Renal cortex interstitium (tissue), 11 donors: ENCODE results near the gene HIVEP1. TPM values are rescaled to one million over a fixed set of nuclear protein-coding genes. Genes with fewer than 3 reads are reported as not detected.
A peak's percentile ranks its signal among the peaks of the same experiment; 100 is the strongest.

Experiments
- DNase-seq, 11 donors: peaks; one replicate each; pipeline ENCODE4 v3.0.0-alpha.2; 2013; ENCODE audit warnings: low read depth in 9 of 11, low spot score in 4 of 11; ENCODE audit errors: extremely low read depth in 1 of 11
- polyA plus RNA-seq, 3 donors: library from polyadenylated mRNA; unstranded; fragments of 120-200 nt; gene quantifications; one replicate each; pipeline ENCODE4 v1.2.1, GENCODE V29; 2013; ENCODE audit not compliant: insufficient read length in 3 of 3

HIVEP1 gene
- polyA plus RNA-seq, 3 donors = 22.4 to 24.7 (median 23.2) TPM

DNA sequence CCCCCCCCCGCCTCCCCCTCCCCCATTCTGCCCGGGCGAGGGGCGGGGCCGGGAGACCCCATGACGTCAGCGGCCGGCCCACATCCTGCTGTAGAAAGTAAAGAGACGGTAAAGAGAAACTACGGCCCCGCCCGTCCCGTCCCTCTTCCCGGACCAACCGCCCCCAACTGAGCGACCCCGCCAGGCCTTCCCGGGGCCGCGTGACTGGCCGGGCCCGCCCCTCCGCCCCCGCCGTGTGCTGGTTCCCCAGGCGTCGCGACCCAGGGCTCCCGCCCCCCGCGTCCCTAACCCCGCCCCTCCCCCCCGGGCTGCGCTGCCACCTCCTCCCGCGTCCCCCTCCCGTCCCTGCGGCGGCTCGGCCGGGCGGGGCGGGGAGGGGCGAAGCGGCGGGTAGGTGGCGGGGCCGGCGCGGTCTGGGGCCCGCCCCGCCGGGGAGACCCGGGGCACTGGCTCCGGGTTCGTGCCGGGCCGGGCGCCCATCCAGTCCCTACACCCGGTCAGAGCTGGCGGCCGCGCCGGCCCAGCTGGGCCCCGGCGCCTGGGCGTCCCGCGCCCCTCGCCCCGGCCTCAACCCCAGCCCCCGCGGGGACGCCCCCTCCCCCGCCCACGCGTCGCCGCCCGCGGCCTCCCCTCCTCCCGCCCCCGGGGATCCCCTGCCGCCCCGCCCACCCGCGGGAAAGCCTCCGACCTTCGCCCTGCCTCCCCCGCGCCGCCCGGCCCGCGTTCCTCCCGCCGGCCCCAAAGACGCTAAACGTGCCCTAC, 655 bp upstream of the HIVEP1 start:
- DNase-seq = peak in 10 of 11 donors; percentile 73 to 94 (median 91)

DNA sequence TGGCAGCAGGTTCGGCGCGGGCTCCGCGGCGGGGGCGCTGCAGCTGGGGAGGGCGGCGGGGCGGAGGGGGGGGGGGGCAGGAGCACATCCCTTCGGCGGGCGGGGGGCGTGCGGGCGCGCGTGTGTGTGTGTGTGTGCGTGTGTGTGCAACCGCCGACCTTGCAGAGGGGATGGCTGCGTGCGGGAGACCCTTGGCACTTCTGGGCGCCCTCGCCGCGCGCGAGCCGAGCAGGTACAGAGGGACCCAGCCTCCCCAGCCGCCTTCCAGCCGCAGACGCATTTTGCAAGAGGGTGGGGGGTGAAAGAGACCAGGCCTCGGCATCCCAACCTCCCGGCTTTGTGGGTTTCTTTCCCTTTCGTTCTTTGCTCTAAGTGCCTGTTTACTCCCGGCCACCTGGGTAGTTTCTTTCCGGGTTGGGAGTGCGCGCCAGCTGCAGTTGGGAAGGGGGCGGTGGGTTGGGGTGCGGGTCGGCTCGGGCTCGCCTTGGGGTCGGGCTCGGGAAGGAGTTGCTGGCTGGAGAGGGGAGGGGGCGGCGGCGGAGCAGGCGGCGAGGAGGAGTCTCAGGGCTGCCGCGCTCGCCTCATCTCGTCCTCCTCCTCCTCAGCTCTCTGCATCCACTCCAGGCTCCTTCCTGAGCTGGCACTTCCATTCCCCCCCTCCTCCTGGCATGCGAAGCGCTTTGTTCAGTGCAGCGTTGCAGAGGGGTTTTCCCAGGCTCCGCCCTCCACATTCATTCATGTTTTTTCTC, 620 bp downstream of the HIVEP1 start:
- DNase-seq = peak in 8 of 11 donors; percentile 60 to 84 (median 77)

DNA sequence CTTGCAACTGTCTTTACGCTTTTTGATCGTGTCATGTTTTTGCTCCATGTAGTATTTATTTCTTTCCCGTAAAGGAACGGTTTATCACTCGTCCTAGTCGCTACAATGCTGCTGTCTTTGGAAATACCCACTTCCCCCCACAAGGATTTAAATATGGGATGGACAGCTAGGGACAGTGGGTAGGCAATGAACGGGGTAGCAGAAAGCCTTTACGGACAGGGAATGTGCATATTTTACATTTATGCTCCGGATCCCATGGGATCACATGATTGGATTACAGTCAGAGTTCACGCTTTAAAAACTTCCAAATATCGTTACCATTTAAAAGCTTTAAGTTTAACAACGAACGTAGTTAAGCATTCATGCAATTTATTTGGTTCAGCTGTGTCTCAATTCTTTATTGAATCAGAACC, 1.2 kb downstream of the HIVEP1 start:
- peak in 1 of 11 donors; percentile 29 for DNase-seq

DNA sequence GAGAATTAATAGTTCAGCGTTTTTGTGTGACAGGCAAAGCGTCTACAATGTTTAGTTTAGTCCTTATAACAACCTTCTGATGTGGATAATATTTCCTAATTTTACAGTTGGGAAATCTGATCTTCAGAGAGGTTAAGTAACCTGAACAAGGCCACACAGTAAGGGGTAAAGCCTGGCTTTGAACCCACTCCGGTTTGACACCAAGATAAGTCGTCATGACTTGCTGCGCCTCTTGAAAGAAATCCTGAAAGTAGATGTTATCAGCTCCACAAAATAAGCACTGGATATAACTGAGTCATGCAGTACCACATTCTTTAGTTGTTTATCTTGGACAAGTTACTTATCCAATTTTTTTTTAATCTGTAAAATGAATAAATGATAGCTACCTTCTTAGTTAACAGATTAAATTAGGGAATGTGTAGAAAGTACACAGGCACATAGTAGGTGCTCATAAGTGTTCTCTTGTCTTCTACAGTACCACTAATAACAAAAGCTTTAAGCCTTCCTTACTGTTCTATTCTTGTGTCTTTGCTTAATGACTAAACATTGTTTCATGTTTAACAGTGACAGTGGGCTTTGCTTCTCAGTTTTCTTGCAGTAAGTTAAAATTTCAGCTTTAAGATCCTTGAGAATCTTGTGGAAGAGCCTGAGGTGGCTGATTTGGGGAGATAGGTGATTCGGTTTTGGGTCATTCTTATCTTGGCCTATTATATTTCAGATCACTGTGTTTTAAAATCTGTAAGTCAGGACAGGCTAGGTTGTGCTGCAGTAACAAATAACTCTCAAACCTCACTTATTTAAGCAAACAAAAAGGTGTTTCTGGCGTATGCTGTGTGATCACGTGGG, 2.1 kb downstream of the HIVEP1 start:
- no peak for DNase-seq

DNA sequence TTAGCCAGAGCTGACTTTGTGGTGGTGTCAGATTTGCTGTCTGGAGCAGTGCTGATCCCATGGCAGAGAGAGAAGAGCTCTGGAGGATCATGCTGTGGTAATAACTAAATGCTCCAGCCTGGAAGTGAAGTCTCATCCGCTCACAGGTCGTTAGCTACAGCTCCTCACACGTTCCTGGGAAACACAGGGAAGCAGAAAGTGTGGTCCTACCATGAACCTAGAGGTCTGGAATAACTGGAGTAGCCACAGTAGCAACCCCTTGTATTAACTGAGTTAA, 2.7 kb downstream of the HIVEP1 start:
- DNase-seq = no peak

DNA sequence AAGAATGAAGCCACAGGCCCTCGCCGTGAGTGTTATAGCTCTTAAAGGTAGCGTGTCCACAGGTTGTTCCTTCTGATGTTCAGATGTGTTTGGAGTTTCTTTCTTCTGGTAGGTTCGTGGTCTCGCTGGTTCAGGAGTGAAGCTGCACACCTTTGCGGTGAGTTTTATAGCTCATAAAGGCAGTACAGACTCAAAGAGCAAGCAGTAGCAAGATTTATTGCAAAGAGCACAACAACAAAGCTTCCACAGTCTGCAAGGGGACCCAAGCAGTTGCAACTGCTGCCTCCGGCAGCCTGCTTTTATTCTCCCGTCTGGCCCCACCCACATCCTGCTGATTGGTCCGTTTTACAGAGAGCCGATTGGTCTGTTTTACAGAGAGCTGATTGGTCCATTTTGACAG, 5.2 kb downstream of the HIVEP1 start:
- DNase-seq = no peak

DNA sequence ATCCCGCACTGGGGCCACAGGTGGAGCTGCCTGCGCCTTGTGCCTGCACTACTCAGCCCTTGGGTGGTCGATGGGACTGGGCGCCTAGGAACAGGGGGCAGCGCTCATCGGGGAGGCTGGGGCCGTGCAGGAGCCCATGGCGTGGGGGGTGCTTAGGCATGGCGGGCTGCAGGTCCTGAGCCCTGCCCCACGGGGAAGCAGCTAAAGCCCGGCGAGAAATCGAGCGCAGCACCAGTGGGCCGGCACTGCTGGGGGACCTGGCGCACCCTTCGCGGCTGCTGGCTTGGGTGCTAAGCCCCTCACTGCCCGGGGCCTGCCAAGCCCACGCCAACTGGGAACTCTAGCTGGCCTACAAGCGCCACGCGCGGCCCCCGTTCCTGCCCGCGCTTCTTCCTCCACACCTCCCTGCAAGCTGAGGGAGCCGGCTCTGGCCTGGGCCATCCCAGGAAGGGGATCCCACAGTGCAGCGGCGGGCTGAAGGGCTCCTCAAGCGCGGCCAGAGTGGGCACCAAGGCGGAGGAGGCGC, 5.8 kb downstream of the HIVEP1 start:
- DNase-seq = no peak

DNA sequence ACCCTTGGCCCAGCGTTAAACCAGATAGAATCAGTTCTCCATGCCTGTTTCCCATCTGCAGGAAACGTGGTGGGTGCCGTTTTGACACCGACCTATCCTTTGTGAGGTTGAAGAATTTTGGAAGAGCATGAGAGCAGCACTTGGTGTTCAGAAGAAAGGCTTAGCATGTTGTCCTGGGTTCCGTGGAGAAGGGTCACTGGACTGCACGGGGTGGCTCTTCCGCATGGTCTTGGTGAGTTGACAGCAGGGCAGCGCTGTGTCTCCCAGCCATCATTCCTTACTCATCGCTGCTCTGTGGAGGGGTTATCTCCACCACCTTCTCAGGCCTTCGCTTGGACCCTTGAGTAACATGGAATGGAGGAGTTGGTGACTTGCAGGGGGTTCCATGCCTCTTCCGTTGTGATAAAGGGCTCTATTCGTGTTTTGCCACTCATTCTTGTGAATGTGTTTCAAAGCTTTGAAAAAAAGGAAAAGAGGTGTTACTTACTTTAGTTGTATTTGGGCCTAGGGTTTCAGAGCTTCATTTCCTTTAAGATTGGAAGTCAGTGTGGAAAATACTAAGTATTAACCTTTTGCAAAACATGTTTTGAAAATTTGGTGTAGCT, 8.2 kb downstream of the HIVEP1 start:
- DNase-seq = no peak

DNA sequence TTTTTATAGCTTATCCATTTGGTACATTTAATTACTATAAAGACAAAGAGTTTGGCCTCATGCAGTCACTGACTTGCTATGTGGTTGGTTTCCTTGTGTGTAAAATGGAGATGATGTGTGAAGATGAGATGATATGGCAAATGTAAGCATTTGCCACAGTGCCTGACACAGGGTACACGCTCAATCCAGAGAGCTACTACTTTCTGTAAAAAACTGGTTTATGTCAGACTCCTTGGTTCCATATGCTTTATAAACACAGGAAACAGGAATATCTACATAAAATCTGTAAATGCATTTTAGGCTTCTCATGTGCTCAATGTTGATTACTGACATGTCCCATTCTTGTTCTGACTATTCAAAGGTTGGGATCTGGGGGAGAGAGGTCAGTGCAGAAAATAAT, 10.4 kb downstream of the HIVEP1 start:
- DNase-seq = no peak

DNA sequence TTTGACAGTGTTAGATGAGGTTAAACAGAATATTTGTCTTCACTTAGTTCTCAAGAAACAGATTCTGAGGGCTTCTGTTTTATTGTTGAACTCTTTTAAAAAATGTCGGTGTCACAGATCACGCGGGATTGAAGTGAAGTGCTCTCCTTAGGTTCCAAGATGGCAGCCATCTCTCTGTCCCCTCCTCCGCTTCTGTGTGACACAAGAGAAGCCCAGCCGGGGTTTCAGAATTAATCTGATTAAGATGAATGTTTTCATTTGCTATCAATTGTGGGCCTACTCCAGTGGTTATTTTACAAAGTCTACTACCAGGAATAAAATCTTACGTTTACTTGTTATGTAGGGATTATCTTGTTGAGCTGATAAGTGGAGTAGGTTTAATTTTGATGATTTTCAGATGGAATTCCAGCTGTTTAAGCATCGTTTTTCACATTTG, 10.9 kb downstream of the HIVEP1 start:
- DNase-seq = no peak

DNA sequence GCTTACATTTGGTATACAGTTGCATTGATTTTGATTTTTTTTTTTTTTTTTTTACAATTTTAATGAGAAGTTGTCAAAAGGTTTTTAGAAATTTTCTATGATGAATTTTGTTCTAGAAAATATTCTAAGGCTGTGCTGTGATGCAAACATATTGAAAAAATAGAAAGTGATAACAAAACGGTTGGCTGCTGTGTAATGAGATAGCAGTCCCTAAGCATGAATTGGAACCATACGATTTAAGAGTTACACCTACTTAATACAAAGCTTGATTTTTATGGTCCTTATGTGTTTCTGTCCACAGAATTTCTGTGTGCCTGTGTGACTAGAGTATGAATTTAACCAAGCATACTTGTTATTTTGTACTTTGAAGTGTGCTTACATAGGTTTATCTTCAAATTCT, 12.1 kb downstream of the HIVEP1 start:
- DNase-seq = no peak

DNA sequence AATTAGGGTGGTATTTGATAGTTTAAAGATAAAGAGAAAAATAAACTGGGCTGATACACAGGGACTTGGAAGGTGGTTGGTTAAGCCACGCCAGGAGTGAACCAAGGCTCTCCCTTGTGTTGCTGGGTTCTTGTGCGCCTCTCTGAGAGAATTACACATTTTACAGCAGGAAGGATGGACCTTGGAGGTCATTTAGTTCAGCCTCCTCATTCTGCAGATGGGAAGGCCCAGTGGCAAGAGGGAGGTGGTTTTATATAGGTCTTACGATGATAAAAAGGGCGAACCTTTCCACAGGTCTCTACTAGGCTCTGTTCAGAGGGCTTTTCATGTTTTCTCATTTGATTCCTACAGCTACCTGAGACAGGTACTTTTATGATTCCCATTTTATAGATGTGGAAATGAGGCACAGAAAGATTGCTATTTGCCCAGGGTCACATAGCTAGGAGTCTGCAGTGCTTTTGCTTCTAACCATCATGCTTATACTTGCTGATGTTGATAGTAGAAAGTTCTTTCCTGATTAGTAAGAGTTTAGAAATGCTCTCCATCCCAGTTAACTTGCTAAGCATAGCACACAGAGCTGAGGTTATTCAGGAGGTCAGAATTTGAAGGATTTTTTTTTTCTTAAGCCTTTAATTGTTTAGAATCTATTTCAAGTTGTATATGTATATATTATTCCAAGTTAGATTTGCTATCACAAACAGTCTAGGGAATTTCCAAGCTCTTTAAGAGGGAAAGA, 12.8 kb downstream of the HIVEP1 start:
- DNase-seq = no peak

DNA sequence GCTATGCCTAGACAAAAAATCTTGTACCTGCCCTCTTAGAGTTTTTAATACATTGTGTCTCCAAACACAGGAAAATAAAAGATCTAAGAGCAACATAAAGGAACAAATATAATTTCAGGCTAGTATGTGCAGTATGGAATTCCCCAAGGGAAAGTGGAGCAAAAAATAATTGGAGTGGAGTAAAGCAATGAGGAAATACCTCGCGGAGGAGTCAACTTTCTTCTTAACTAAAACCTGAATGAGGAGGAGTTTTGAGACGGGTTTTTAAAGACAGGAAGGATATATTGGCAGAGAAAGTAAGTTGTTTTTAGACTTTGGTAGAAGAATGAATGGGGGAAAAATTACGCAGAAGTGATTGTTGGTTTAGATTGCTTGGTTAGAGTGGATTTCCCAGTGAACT, 14.0 kb downstream of the HIVEP1 start:
- DNase-seq = no peak

DNA sequence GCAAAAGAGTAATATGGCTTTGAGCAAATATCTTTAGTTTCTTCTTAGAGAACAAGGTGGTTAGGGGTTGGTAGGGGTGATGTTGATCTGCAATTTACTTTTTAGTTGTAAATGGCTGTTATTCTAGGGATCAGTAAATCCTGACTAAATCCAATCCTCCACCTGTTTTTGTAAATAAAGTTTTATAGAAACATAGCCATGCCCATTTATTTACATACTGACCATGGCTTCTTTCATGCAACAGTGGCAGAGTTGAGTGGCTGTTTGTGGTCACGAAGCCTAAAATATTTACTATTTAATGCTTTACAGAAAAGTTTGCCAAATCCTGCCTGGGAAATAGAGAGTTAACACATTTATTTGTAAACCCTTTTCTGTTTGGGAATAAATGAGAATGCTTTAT, 14.7 kb downstream of the HIVEP1 start:
- DNase-seq = no peak

DNA sequence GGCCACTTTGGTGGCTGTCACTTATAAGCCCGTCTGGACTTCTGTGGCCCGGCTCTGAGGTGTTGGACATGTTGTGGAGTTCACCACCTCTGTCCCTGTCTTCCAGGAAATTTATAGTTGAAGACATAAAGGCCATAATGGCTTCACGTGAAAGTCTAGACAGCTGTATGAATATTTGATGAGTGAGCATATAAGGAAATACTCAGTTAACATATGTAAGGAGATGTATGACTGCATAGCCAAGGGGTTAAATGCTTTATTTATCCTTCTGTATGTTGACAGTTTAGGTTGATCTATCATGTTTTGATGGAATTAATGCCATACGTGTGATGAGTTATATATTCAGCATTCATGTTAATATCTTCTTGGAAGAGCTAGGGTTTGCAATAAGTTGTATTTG, 16.1 kb downstream of the HIVEP1 start:
- DNase-seq = no peak

DNA sequence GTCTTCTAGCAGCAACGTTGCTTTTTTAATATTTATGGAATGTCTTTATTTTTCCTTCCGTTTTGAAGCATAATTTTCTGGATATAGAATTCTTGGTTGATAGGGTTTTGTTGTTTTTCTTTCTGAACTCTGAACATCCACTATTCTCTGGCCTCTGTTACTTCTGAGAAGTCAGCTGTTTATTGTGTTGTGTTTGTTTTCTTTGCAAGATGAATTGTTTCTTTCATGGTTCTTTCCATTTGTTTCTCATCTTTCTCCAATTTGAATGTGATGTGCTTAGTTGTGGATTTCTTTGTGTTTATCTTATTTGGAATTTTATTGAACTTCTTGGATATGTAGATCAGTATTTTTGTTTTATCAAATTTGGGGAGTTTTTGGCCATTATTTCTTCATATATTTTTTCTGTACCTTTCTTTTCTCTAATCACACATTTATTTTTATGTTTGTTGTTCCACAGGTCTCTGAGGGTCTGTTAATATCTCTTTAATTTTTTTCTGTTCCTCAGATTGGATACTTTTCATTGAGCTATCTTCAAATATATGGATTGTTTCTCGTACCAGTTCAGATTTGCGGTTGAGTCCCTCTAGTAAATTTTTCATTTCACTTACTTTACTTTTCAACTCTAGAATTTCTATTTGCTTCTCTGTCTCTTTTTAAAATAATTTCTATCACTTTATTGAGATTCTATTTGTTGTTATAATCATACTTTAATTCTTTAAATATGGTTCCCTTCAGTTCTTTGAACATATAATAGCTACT, 18.0 kb downstream of the HIVEP1 start:
- no peak for DNase-seq

DNA sequence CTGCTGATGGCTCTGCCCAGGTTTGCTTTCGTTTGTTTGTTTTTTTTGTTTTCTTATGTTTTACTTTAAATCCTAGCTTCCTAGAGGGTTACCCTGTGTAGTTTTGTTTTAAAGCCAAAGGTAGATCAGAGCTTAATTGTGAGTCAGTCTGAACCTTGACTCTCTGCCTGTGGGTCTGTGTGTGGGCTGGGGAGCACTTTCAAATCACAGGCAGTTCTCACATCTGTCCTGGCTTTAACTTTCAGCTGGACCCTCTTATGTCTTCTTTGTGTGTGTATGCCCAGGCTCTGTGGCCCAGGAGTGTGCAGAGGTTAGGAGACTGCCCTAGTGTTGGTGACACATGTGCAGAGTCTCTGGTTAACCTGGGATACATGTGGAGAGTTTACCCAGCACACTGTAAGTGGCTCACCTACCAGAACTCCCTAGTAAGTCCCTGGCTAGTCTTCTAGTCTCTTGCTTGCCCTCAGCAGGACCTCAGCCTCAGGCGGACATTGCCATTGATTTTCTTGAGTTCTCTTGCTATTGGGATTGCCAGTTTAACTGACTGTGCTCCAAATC, 19.0 kb downstream of the HIVEP1 start:
- no peak for DNase-seq
